GM21390 (cell line): Measurements from ENCODE around the gene DCUN1D3.

Source experiments
- ATAC-seq: cut with Tn5 transposase; IDR thresholded peaks from one replicate; pipeline ENCODE4 v1.9.1; 2021; ENCODE audit not compliant: unreplicated experiment

Gene DCUN1D3

GRCh38 chr16:20894388-20894787, 5.8 kb downstream of the DCUN1D3 start:
- no peak for ATAC-seq

DNA sequence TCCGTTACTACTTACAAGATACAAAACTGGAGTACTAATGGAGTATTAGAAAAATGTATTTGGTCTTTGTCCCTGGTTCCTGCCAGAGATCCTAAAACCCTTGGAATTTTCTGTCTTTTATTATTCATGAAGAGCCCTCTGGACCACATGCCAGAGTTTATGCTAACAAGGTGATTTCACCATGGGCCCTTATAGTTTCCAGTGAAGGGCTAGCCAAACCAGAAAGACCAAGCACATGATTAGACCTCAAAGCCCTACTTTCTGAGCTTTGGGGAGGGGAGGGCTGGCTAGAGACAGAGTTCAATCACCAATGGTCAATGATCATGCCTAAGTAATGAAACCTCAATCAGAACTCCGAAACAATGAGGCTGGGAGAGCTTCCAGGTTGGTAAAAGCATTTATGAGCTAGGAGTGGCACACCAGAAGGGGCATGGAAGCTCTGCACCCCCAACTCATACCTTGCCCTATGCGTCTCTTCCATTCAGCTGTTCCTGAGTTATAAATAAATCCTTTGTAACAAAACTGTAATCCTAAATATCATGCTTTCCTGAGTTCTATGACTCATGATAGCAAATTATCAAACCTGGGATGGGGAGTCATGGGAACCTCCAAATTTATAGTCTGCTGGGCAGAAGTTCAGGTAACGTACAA, 10.4 kb downstream of the DCUN1D3 start:
- no peak for ATAC-seq

GRCh38 chr16:20887207-20887606, 13.0 kb downstream of the DCUN1D3 start:
- no peak for ATAC-seq

DNA sequence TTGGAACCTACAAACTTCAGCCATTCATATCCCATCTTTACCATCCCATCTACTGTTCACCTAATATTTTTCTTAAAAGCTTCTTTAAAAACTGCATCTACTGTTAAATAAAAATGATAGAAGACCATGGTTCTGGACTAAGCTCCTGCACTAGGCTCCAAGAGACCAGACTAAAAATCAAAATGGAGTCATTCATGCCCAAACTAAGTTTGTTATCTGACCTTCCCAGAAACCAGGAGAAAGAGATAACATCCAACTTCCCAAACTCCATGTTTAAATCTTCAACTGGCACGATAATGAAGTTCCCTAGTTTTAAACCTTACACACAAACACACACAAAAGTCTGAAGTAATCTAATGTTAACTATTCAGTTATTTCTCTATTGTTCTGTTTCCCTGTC, 13.8 kb downstream of the DCUN1D3 start:
- ATAC-seq: no peak

GRCh38 chr16:20884240-20884556, 16.0 kb downstream of the DCUN1D3 start:
- ATAC-seq: no peak

DNA sequence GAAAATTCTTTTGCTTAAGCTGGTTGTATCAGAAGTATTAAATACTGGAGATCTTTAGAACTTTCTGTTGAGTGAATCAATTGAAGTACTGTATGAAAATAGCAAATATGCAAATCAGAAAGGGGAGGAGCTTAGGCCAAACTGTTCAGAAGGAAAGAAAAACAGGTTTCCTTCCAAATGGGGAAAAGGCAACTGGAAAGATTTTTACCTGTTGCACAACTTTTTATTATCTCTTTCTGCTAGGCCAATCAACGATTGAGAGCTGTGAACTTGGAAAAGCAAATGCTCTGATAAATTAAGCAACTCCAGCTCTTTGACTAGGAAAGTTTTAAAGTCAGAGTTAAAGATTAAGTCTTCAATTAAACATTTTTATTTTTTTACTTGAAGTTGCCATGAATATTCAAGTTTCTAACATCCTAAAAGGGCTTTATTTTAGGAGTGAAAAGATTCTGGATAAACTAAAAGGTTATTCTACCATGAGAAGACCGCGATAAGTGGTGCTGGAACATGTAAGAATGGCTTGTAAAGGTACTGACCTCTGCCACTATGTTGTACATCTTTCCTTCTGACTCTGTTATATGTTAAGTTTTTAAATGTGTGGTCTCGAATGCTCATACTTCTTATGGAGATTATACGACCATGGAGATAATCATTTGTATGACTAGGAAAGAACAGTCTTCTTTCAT, 16.5 kb downstream of the DCUN1D3 start:
- ATAC-seq: no peak

DNA sequence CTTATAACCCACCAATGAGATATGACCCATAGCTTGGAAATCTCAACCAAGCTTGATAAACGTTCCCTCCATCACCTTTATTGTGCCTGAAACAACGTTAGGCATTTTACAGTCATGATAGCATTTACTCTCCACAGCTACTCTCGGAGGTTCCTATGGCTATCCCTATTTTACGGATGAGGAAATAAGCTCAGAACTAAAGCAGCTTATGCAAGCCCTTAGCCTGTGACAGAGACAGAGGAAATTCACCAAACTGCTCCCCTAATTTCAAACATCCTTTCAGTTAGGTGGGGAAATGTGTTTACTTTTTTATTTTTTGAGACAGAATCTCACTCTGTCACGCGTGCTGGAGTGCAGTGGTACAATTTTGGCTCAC, 18.7 kb downstream of the DCUN1D3 start:
- ATAC-seq: no peak

DNA sequence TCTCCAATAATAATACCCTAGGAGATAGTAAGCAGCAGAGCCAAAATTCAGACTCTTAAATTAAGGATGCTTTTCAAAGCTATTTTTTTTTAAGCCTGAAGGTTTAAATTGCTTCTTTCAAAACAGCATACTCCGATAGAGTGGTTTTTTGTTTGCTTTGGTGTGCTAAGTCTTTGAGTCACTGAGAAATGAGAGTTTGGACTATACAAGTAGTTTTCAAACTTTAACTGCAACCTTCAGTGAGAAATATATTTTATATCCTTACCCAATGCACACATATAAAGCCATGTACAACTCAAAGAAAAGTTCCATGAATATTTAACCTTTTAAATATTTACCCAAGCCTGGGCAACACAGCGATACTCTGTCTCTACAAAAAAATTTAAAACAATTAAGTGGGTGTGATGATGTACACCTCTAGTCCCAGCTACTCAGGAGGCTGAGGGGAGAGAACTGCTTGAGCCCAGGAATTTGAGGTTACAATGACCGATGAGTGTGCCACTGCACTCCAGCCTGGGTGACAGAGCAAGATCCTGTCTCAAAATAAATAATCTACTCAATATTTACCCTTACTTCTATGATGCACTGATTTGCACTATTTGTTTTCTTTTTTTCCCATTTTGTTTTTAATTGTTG, 19.2 kb downstream of the DCUN1D3 start:
- no peak for ATAC-seq

- ATAC-seq: peak; percentile 38
Observed at GRCh38 chr16:20879175-20880040, 20.8 kb downstream of the DCUN1D3 start.

- ATAC-seq: no peak
Observed at GRCh38 chr16:20878682-20879147, 21.4 kb downstream of the DCUN1D3 start.

DNA sequence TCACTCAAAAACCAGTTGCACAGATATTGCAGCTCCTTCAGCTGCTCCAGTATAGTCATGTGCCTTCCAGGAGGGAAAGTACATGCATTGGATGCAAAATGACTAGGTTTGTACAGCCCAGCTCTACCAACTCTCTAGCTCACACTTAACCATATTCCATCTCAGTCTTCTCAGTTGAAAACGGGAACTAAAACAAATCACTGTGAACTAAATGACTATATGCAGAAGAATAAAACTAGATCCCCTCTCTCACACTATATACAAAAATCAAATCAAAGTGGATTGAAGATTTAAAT, 24.9 kb downstream of the DCUN1D3 start:
- ATAC-seq: no peak

- no peak for ATAC-seq
Observed at GRCh38 chr16:20874088-20874581, 26.0 kb downstream of the DCUN1D3 start.

GRCh38 chr16:20873331-20873730, 26.8 kb downstream of the DCUN1D3 start:
- no peak for ATAC-seq

- ATAC-seq: no peak
Observed at GRCh38 chr16:20871941-20872815, 28.0 kb downstream of the DCUN1D3 start.

DNA sequence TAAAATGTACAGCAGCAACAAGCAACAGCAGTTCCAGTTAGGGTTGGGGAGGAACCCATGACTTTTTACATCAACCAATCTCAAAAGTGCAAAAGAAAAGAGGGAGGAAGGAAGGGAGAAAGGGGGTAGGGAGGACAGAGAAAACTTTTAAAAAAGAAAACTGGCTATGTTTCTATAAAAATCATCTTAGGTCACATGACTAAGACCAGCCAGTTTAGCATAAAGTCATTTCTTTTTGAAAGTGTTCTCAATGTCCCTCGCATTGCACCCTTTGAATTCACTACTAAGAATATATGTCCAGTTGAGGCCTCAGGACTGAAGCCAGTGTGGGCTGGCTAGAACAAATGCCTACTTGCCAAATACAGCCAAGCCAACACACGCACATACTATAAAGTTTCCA, 28.9 kb downstream of the DCUN1D3 start:
- ATAC-seq: no peak

DNA sequence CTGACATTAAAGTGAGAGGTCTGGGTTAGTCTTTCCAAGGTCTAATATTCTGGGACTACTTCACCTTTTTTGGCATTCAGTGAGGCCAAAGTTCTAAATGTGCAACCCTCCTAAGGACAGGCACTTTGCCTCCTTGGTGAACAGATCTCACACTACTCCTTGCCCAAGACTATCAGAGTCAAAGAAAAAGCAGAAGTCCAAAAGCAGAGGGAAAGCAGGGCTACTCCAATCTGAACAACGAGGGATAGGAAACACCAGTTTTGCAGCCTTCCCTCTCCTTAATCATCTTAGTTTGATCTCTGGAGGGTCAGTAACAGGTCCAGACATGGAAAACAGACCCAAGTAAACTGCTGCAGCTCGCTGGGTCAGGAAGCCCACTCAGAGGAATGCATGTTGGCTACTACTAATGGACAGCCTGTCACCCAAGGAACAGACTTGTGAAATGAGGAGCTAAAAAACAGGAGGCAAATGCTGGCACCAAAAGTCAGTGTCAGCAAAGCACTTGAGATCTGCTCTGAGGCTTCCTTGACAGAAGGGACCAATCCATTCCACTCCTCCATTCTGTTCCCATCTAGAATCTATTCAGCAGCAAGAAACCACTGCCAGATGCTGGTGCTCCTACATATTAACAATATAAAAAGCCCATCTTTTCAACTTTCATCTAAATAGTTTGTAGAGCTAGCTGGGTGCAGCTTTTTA, 29.9 kb downstream of the DCUN1D3 start:
- no peak for ATAC-seq

- no peak for ATAC-seq
Observed at GRCh38 chr16:20868890-20869289, 31.3 kb downstream of the DCUN1D3 start.

GRCh38 chr16:20867585-20867984, 32.6 kb downstream of the DCUN1D3 start:
- ATAC-seq: no peak

- no peak for ATAC-seq
Observed at GRCh38 chr16:20866801-20867200, 33.4 kb downstream of the DCUN1D3 start.
